ENCODE measurements around the gene ITGBL1.

- TF ChIP-seq, protein P1, sequence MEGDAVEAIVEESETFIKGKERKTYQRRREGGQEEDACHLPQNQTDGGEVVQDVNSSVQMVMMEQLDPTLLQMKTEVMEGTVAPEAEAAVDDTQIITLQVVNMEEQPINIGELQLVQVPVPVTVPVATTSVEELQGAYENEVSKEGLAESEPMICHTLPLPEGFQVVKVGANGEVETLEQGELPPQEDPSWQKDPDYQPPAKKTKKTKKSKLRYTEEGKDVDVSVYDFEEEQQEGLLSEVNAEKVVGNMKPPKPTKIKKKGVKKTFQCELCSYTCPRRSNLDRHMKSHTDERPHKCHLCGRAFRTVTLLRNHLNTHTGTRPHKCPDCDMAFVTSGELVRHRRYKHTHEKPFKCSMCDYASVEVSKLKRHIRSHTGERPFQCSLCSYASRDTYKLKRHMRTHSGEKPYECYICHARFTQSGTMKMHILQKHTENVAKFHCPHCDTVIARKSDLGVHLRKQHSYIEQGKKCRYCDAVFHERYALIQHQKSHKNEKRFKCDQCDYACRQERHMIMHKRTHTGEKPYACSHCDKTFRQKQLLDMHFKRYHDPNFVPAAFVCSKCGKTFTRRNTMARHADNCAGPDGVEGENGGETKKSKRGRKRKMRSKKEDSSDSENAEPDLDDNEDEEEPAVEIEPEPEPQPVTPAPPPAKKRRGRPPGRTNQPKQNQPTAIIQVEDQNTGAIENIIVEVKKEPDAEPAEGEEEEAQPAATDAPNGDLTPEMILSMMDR (IDR thresholded peaks at IDR 0.05), result no peak
- TF ChIP-seq POLR2A (IDR thresholded peaks at IDR 0.05), result no peak
Measured at GRCh38 chr13:101624981-101625380, 172.5 kb downstream of the ITGBL1 start.

Data from tibial nerve (tissue), 3 donors.